ENCODE results near the gene EIF2S3B.
"Not testable (repeated sequence)": the region's sequence is repeated elsewhere in the genome, so short reads cannot be mapped to it uniquely, and the experiment has no call there.

The EIF2S3B gene

DNA sequence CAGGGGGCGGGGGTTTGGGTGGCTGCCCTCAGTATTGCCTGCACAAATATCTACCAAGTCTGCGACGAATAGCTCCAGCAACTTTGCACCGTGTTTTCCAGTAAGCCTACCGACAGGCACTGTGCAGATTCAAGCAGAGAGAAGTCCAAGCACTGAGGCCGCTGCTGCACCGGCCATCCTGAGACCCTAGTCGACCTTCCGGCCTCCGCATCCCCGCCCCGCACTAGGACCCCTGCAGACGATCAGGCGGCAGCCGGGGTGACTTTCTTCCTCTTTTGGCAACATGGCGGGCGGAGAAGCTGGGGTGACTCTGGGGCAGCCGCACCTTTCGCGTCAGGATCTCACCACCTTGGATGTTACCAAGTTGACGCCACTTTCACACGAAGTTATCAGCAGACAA is at the start of gene EIF2S3B:
Gene EIF2S3B, plus strand, starts transcription at position 271 of the 400 bp plus-strand sequence. Its CDS starts 13 bp downstream, at position 284.
- DNase-seq, result no peak

DNA sequence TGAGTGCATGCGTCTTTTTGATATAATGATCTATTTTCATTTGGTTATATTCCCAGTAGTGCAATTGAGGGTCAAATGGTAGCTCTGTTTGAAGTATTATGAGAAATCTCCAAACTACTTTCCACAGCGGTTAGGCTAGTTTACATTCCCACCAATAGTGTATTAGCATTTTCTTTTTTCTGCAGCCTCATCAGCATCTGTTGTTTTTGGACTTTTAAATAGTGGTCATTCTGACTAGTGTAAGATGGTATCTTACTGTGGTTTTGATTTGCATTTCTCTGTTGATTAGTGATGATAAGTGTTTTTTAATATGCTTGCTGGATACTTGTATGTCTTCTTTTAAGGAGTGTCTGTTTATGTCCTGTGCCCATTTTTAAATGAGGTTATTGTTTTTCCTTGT is 48.8 kb upstream of the EIF2S3B start:
- no peak for DNase-seq

DNA sequence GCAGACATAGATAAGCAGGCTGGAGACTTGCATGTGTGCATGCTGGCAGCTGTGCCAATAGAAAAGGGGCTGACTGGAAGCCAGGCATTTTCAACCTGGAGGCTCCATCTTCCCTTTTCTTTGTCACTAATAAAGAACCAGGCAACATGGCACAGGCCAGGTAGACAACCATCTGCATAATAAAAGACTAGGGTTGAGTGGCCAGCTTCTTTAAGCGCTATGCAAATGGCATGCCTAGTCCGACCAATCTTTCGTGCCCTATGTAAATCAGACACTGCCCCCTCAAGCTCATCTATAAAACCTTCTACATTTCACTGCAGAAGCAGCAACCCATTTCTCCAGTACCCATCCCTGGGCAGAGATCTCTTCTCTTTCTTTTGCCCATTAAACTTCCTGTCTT is 47.9 kb upstream of the EIF2S3B start:
- no peak for DNase-seq

DNA sequence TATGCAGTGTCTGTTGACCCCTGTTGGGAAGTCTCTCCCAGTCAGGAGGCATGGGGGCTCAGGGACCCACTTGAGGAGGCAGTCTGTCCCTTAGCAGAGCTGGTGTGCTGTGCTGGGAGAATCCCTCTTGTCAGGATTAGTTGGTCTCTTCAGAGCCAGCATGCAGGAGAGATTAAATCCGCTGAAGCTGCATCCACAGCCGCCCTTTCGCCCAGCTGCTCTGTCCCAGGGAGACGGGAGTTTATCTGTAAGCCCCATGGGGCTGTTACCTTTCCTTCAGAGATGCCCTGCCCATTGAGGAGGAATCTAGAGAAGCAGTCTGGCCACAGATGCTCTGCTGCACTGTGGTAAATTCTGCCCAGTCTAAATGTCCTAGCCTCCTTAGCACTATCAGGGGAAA is 39.4 kb upstream of the EIF2S3B start:
- DNase-seq, result no peak

DNA sequence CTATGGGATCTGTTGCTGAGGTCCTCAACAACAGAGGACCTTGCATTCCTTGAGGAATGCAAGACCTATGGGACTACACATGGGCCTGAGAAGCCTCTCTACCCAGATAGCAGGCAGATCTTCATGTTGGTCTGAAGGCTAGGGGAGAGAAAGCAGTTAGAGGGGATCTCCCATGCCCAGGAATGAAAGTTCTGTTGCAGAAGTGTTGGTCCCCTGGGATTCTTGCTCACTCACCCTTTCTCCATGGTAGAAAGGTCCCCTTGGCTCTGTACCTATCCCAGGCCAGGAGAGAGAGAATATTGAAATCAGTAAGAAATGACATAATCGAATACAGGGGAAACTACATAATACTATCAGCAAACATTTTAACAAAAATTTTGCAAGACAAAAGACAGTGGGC is 36.0 kb upstream of the EIF2S3B start:
- no peak for DNase-seq

DNA sequence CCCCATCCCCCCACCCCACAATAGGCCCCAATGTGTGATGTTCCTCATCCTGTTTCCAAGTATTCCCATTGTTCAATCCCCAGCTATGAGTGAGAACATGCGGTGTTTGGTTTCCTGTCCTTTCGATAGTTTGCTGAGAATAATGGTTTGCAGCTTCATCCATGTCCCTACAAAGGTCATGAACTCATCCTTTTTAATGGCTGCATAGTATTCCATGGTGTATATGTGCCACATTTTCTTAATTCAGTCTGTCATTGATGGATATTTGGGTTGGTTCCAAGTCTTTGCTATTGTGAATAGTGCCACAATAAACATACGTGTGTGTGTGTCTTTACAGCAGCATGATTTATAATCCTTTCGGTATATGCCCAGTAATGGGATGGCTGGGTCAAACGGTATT is 32.9 kb upstream of the EIF2S3B start:
- DNase-seq, result not testable (repeated sequence)

DNA sequence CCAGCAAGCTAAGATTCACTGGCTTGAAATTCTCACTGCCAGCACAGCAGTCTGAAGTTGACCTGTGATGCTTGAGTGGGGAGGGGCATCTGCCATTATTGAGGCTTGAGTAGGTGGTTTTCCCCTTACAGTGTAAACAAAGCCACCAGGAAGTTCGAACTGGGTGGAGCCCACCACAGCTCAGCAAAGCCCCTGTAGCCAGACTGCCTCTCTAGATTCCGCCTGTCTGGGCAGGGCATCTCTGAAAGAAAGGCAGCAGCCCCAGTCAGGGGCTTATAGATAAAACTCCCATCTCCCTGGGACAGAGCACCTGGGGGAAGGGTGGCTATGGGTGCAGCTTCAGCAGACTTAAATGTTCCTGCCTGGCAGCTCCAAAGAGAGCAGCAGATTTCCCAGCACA is 23.8 kb upstream of the EIF2S3B start:
- DNase-seq, result peak; percentile 6 to 52

DNA sequence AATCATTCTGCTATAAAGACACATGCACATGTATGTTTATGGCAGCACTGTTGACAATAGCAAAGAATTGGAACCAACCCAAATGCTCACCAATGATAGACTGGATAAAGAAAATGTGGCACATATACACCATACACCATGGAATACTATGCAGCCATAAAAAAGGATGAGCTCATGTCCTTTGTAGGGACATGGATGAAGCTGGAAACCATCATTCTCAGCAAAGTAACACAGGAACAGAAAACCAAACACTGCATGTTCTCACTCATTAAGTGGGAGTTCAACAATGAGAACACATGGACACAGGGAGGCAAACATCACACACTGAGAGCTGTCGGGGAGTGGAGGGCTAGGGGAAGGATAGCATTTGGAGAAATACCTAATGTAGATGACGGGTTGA is 18.4 kb upstream of the EIF2S3B start:
- DNase-seq, result not testable (repeated sequence)

DNA sequence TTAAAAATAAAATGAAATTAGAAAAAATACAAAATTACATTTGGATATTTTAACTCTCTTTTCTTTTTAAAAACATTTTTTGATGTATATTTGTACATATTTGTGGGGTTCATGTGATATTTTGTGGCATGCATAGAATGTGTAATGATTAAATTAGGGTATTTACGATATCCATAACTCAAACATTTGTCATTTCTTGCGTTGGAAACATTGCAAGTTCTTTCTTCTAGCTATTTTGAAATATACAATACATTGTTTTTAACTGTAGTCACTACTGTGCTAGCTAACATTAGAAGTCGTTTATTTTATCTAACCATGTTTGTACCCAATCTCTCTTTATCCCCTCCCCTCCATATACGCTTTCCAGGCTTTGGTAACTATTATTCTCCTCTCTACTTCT is 13.9 kb upstream of the EIF2S3B start:
- no peak for DNase-seq

DNA sequence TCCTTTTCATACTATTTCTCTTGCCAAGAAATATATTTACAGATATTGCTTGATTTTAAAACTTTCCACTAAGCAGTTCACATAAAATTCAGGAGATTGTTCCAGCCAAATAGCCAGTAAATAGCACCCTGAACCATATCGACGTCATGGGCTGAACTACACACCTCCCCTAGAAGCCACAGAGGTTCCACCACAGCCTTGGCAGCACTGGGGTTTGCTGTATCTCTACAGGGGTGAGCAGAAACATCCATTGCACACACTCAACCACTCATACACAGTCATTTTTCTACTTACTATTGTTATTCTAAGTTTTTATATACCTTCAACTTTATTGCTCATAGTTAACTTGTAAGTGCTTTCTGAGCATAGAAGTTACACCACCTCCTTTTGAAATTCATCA is 8.1 kb upstream of the EIF2S3B start:
- DNase-seq, result peak; percentile 27 to 63

DNA sequence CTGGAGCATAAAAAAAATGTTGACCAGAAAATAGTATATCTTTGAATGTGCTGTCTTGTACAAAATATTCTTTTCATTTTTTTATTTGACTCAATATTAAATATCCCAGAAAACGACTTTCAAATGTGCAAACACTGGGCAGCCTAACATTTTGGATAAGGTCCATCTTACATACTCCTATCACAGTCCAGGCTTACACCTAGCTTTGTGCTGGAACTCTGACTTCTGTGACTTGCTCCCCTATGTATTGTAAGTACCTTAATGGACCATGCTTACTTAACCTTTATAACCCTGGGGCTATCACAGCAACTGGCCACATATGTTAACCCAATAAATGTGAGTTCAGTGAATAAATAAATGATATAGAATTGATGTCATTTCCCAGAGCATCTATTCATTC is 7.6 kb upstream of the EIF2S3B start:
- DNase-seq, result no peak

DNA sequence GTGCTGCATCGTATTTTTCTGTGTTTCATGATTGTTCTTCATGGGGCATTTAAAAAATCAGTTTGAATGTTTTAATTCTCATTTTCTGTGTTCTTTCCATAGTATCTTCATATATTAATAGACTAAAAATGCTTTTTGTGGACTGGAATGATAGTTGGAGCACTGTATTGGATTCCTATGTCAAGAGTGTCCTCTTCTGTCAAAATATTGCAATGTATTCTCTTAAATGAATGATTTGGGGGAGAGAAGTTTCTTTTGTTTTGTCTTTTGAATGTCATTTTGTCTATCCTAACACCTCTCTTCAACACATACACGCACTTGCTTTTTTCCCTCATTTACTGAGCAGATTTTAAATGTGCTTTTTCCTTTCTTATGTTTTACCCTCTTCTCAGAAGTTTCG is 4.7 kb upstream of the EIF2S3B start:
- peak in 1 of 2 donors; percentile 14 for DNase-seq

DNA sequence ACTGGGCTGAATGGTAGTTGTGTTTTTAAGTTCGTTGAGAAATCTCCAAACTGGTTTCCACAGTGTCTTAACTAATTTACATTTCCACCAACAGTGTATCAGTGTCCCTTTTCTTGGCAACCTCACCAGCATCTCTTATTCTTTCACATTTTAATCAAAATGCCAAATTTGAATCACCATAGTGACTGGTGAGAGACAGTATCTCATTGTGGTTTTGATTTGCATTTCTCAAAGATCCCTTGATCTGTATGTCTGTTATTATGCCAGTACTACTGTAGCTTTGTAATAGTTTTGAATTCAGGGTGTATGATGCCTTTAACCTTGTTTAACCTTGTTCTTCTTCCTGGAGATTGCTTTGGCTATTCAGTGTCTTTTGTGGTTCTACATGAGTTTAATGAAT is 2.2 kb upstream of the EIF2S3B start:
- peak in 1 of 2 donors; percentile 24 for DNase-seq

DNA sequence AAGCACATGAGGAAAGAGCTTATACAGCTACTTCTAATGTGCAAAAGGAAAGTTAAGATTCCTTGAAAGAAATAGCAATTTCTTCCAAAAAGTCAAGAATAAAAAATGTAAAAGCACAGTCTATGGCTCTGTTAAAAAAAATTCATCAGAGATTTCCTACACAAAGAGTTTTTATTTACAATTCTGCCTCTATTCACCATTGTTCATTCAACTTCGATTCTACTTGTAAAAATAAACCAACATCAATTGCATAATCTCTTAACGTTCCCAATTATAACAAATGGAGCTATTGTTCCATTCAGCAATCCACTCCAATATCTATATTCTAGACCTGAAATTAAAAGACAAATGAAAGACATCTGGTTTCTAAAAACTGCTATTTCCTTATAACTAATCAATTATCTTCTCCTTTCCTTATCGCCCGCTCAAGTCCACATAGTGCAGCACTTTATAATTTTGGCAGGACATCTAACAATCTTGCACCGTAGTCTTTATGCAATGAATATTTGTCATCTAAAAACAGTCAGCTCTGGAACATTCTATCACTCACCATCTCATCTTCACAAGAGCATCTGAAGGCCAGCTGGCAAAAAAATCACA is 6.2 kb downstream of the EIF2S3B start:
- DNase-seq, result no peak

DNA sequence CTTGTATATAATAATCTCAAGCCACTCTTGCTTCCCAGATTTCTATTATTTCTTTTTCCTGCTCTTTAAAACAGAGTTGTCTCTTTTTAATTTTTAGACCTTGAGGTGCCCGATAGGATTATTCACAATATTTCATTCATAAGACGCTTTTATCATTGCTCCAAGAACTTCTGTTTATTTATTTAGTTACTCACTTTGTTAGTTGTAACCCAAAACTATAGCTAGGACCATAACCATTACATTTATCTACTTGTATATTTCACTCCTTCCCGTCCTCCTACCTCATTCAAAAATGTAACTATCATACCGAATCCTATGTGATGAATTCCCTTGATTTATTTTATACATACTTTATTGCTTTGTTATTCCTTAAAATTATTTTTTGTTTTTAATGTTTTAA is 7.1 kb downstream of the EIF2S3B start:
- DNase-seq, result no peak

DNA sequence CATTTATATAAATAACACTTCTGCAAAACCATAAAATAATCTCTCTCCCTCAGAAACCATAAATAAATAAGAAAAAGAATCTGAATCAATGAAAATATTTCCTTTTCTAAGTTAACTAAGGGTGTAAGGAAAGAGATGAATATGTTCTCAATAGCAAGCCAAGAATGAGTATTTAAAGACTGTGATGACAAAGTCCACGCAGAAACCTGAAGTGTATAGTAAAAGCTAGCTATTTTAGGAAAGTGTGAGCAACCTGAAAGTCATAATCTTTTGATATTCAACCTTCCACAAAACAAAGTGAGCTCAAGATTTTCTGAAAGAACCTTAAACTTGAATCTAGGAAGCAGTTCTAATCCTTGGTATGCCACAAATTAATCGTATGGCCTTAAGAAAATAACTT is 15.9 kb downstream of the EIF2S3B start:
- DNase-seq, result no peak

DNA sequence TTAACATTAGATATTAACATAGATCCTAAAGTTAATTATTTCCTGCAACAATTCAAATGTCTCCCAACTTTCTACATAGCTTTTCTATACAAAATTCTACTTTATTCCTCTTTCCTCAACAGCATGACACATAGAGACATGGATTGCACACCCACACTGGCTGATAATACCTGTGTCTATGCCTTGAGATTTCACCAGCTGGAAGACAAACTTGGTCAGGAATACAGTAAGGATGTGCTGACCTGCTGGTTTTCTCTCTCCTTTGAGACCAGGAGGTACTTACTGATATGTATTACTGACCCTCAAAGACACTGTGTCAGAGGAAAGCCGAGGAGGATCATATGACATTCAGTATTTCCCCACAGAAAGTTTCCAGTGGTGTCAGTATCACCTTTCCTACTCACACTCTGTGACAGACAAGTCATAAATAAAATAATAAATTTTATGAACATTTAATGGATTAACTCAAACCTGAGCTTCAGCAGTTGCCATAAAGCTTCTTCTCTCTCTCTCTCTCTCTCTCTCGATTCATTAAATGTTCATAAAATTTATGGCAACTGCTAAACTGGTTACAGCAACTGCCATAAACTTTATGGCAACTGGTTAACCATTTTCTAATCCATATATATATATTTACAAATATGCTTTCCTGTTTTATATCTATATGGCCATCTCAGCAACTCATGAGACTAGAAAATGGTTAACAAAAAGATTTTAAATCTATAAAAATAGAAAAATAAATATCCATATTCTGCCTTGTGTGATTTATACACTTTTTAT is 22.7 kb downstream of the EIF2S3B start:
- DNase-seq, result no peak

DNA sequence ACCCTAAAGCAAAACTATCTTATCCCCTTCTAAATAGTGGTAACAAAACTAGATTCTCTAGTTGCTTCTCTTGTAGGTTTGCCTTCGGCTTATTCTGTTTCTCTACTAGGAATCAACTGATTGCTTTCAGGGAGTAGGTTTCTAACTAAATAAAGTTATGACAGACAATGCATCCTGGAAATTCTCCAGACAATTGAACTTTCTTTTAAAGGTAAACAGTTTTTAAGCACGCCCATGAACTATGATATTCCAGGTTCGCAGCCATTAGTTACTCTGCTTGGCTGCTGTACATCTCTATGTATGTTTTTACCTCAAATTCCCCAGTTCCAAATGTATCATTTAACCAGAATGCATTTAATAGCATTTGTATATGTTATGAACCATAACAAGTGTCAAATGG is 23.9 kb downstream of the EIF2S3B start:
- DNase-seq, result no peak

DNA sequence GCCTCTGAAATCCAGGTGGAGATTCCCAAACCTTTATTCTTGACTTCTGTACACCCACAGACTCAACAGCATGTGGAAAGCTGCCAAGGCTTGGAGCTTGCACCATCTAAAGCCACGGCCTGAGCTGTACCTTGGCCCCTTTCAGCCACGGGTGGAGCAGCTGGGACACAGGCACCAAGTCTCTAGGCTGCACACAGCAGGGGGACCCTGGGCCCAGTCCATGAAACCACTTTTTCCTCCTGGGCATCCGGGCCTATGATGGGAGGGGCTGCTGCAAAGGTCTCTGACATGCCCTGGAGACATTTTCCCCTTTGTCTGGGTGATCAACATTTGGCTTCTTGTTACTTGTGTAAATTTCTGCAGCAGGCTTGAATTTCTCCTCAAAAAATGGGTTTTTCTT is 32.0 kb downstream of the EIF2S3B start:
- DNase-seq, result no peak

DNA sequence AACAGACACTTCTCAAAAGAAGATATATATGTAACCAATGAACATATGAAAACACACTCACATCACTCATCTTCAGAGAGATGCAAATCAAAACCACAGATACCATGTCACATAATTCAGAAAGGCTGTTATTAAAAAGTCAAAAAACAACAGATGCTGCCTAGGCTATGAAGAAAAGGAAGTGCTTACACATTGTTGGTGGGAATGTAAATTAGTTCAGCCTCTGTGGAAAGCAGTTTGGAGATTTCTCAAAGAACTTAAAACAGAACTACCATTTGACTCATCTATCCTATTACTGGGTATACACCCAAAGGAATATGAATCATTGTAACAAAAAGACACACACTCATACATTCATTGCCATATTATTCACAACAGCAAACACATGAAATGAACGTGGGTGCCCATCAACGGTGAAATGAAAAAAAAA is 35.1 kb downstream of the EIF2S3B start:
- DNase-seq, result no peak

DNA sequence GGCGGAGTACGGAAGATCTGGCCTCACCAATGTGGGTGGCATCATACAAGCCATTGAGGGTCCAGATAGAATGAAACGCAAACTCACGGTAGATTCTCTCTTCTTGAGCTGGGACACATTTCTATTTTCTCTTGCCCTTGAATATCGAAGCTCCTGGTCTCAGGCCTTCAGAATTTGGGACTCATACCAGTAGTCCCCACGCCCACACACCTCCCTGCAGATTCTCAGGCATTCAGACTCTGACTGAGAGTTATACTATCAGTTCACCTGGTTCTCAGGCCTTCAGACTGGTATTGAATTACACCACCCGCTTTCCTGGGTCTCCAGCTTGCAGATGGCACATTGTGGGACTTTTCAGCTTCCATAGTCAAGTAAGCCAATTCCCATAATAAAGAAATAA is 37.8 kb downstream of the EIF2S3B start:
- no peak for DNase-seq

DNA sequence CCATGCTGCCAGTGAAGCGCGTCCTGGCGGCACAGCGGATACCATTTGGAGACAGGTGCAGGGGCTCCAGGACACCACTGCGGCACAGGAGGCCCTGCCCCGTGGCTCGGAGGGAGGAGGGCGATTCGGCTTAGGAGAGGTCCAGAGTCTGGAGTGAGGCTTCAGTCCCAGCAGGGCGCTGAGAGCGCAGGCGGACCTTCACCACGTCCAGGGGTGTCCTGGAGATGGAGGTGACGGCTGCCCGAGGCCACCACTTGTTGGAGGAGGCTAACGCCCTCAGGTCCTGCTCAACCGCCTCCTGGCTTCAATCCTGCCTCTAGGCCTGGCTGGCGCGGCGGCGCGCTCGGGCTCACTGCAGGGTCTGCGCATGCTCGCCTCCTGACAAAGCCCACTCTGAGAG is 45.7 kb downstream of the EIF2S3B start:
- no peak for DNase-seq

DNA sequence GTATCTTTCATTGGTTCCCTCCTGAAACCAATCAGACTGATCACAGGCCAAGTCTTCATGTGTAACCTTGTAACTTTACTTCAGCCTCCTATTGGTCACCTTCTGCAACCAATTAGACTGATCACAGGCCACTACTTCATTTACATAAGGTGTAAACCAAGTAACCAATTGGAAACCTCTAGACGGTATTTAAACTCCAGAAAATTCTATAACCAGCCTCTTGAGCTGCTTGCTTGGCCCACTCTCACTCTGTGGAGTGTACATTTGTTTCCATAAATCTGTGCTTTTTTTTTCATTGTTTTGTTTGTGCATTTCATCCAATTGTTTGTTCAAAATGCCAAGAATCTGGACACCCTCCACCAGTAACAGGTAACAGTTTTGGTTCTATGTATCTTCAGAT is 47.5 kb downstream of the EIF2S3B start:
- peak in 1 of 2 donors; percentile 46 for DNase-seq

DNA sequence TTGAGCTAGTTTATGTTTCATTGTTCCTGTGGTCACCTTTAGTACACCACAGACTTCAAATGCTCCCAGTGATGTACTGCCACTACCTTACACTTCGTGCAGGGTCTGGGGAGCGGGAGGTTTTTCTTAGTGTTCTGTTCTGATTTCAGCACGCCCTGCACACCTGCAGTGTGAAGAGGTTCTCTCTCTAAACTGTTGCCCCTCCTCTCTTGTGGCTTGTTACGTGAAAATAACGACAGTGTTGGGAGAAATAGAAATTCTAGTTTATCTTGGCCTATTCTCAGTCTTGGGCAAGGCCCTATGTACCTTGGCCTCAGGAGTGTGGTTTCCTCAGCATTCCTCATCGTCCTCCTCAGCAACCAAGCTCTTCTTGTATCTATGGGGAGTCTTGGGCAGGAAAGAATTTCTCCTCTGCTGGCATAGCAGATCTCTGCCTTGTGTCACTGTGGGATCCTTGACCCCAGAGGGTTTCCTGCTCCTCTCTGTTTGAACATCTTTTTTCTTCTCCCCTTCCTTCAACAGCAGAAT is 48.6 kb downstream of the EIF2S3B start:
- DNase-seq, result peak; percentile 42 to 61
